ENCODE data around the gene CXCR4.

Gene CXCR4

GRCh38 chr2:136131961-136132824, 14.2 kb upstream of the CXCR4 start:
- in situ Hi-C loops (cut with HindIII; ENCODE audit: low sequenced_read_pairs): loop anchor here (5.0 kb wide), 1 partner anchor 35 kb away; no protein-coding TSS in a partner anchor

- in situ Hi-C loops (cut with HindIII; ENCODE audit: low sequenced_read_pairs): loop anchor here (5.0 kb wide), 1 partner anchor 36 kb away; no protein-coding TSS in a partner anchor
These were observed 13.6 kb upstream of the CXCR4 start for GRCh38 chr2:136131484-136131960.

GRCh38 chr2:136130511-136130910, 12.6 kb upstream of the CXCR4 start:
- in situ Hi-C loops (cut with HindIII; ENCODE audit: low sequenced_read_pairs): loop anchor here (5.0 kb wide), 1 partner anchor 37 kb away; no protein-coding TSS in a partner anchor

GRCh38 chr2:136130045-136130444, 12.1 kb upstream of the CXCR4 start:
- in situ Hi-C loops (cut with HindIII; ENCODE audit: low sequenced_read_pairs): loop anchor here (5.0 kb wide), 1 partner anchor 37 kb away; no protein-coding TSS in a partner anchor

GRCh38 chr2:136129601-136130000, 11.7 kb upstream of the CXCR4 start:
- in situ Hi-C loops (cut with HindIII; ENCODE audit: low sequenced_read_pairs): no loop called here

GRCh38 chr2:136128905-136129304, 11.0 kb upstream of the CXCR4 start:
- in situ Hi-C loops (cut with HindIII; ENCODE audit: low sequenced_read_pairs): no loop called here

GRCh38 chr2:136128366-136128765, 10.4 kb upstream of the CXCR4 start:
- in situ Hi-C loops (cut with HindIII; ENCODE audit: low sequenced_read_pairs): no loop called here

- in situ Hi-C loops (cut with HindIII; ENCODE audit: low sequenced_read_pairs): no loop called here
These were observed 9.4 kb upstream of the CXCR4 start for GRCh38 chr2:136127356-136127755.

- in situ Hi-C loops (cut with HindIII; ENCODE audit: low sequenced_read_pairs): no loop called here
These were observed 8.5 kb upstream of the CXCR4 start for GRCh38 chr2:136126421-136126926.

GRCh38 chr2:136126021-136126420, 8.1 kb upstream of the CXCR4 start:
- in situ Hi-C loops (cut with HindIII; ENCODE audit: low sequenced_read_pairs): no loop called here

- in situ Hi-C loops (cut with HindIII; ENCODE audit: low sequenced_read_pairs): no loop called here
These were observed 7.3 kb upstream of the CXCR4 start for GRCh38 chr2:136125236-136125635.

GRCh38 chr2:136124805-136125204, 6.9 kb upstream of the CXCR4 start:
- in situ Hi-C loops (cut with HindIII; ENCODE audit: low sequenced_read_pairs): no loop called here

- in situ Hi-C loops (cut with HindIII; ENCODE audit: low sequenced_read_pairs): no loop called here
These were observed 4.7 kb upstream of the CXCR4 start for GRCh38 chr2:136122661-136123060.

- in situ Hi-C loops (cut with HindIII; ENCODE audit: low sequenced_read_pairs): no loop called here
These were observed 3.4 kb upstream of the CXCR4 start for GRCh38 chr2:136121204-136121910.

GRCh38 chr2:136119717-136120675, 2.0 kb upstream of the CXCR4 start:
- in situ Hi-C loops (cut with HindIII; ENCODE audit: low sequenced_read_pairs): no loop called here

- in situ Hi-C loops (cut with HindIII; ENCODE audit: low sequenced_read_pairs): no loop called here
These were observed 1.1 kb upstream of the CXCR4 start for GRCh38 chr2:136118819-136119716.

- in situ Hi-C loops (cut with HindIII; ENCODE audit: low sequenced_read_pairs): no loop called here
These were observed 533 bp downstream of the CXCR4 start for GRCh38 chr2:136117391-136117841.

- in situ Hi-C loops (cut with HindIII; ENCODE audit: low sequenced_read_pairs): no loop called here
These were observed 1.0 kb downstream of the CXCR4 start for GRCh38 chr2:136116813-136117390.
